HepG2 (cell line): ENCODE measurements around the gene PARP6. TPM values are rescaled to one million over a fixed set of nuclear protein-coding genes. Genes with fewer than 3 reads are reported as not detected.

Experiments used
- GATAD2A ChIP-seq: IDR thresholded peaks from 2 replicates; pipeline ENCODE4 v1.6.1; 2016
- KLF12 ChIP-seq: sonication (generic); formaldehyde crosslinking; IDR thresholded peaks from 2 replicates; pipeline ENCODE4 v1.4.0; 2020; ENCODE audit warnings: missing genetic modification reagents, borderline replicate concordance
- KMT2A ChIP-seq: sonication (generic); formaldehyde crosslinking; IDR thresholded peaks from 2 replicates; pipeline ENCODE4 v1.4.0; 2020; ENCODE audit warnings: missing genetic modification reagents
- POLR2AphosphoS5 ChIP-seq: IDR thresholded peaks from 2 replicates; pipeline ENCODE4 v1.6.1; 2012; ENCODE audit warnings: low read depth, low read length
- RARA ChIP-seq: IDR thresholded peaks from 2 replicates; pipeline ENCODE4 v1.6.1; 2016; ENCODE audit warnings: missing genetic modification reagents, missing compliant biosample characterization
- SP2 ChIP-seq: sonication (generic); formaldehyde crosslinking; IDR thresholded peaks from 2 replicates; pipeline ENCODE4 v1.5.1; 2020; ENCODE audit warnings: mild to moderate bottlenecking, missing genetic modification reagents
- XRCC5 ChIP-seq: fragments of 200-400 bp; formaldehyde crosslinking; optimal IDR thresholded peaks from 2 replicates; pipeline ENCODE3; 2017; ENCODE audit warnings: mild to moderate bottlenecking, low read length
- ZBTB7B ChIP-seq: sonication (generic); formaldehyde crosslinking; IDR thresholded peaks from 2 replicates; pipeline ENCODE4 v1.4.0; 2020; ENCODE audit warnings: missing genetic modification reagents
- ZEB1 ChIP-seq: IDR thresholded peaks from 2 replicates; pipeline ENCODE4 v1.6.1; 2012; ENCODE audit warnings: mild to moderate bottlenecking, low read depth, inconsistent platforms; ENCODE audit not compliant: insufficient replicate concordance
- ZFAT ChIP-seq: sonication (generic); formaldehyde crosslinking; conservative IDR thresholded peaks from 2 replicates; pipeline ENCODE4 v1.8.1; 2023; ENCODE audit warnings: missing genetic modification reagents, inconsistent platforms
- ZNF263 ChIP-seq: sonication (generic); formaldehyde crosslinking; IDR thresholded peaks from 2 replicates; pipeline ENCODE4 v1.4.0; 2020; ENCODE audit warnings: missing genetic modification reagents
- ZNF264 ChIP-seq: sonication (generic); formaldehyde crosslinking; IDR thresholded peaks from 2 replicates; pipeline ENCODE4 v1.4.0; 2020; ENCODE audit warnings: missing genetic modification reagents
- polyA plus RNA-seq, 8 experiments: library from polyadenylated mRNA; depleted of rRNA in 3 of 8; stranded (reverse) in 7 of 8; unstranded in 1 of 8; fragments of >200 nt; fragmentation: Illumina TruSeq in 4 of 8; extraction: Trizol in 4 of 8; gene quantifications; 2 replicates each; pipeline versions ENCODE4 v1.2.1 to v1.2.3, GENCODE V29; 2011 to 2016; ENCODE audit warnings: low read depth in 4 of 8, missing spikeins in 1 of 8, mixed read lengths in 1 of 8; ENCODE audit not compliant: insufficient read depth in 1 of 8
- total RNA-seq, 5 experiments: library from RNA; depleted of rRNA; stranded (reverse); fragments of >200 nt; fragmentation: Illumina TruSeq; extraction: Trizol; gene quantifications; 2 replicates each; pipeline ENCODE4 v1.2.3, GENCODE V29; 2016; ENCODE audit warnings: low read depth in 1 of 5
- TF ChIP-seq, protein P1 (sequence below): sonication (generic); formaldehyde crosslinking; IDR thresholded peaks from 2 replicates; pipeline ENCODE4 v1.5.0; 2020; ENCODE audit warnings: mild to moderate bottlenecking, missing genetic modification reagents, moderate library complexity
- TF ChIP-seq, protein P2 (sequence below): sonication (generic); formaldehyde crosslinking; IDR thresholded peaks from 2 replicates; pipeline ENCODE4 v1.5.1; 2020; ENCODE audit warnings: missing genetic modification reagents, mild to moderate bottlenecking, borderline replicate concordance
- TF ChIP-seq, protein P3 (sequence below): fragments of 450-650 bp; IDR thresholded peaks from 2 replicates; pipeline ENCODE4 v1.6.1; 2017; ENCODE audit warnings: mild to moderate bottlenecking
- TF ChIP-seq, protein P4 (sequence below): sonication (generic); formaldehyde crosslinking; IDR thresholded peaks from 2 replicates; pipeline ENCODE4 v1.8.1; 2023; ENCODE audit warnings: missing genetic modification reagents, mild to moderate bottlenecking, borderline replicate concordance
- TF ChIP-seq, protein P5 (sequence below): sonication (generic); formaldehyde crosslinking; IDR thresholded peaks from 2 replicates; pipeline ENCODE4 v1.5.1; 2020; ENCODE audit warnings: missing genetic modification reagents, mild to moderate bottlenecking, borderline replicate concordance
- TF ChIP-seq, protein P6 (sequence below): sonication (generic); formaldehyde crosslinking; IDR thresholded peaks from 2 replicates; pipeline ENCODE4 v1.4.0; 2020; ENCODE audit warnings: missing genetic modification reagents
- TF ChIP-seq, protein P7 (sequence below): sonication (generic); formaldehyde crosslinking; IDR thresholded peaks from 2 replicates; pipeline ENCODE4 v1.4.0; 2020; ENCODE audit warnings: missing genetic modification reagents, mild to moderate bottlenecking, borderline replicate concordance

PARP6 gene
- total and polyA plus RNA-seq, 2 of the 13 experiments (the other 11 are each of a cell fraction or from before 2014, with no cell fraction given): 0.22 to 0.87 TPM

DNA sequence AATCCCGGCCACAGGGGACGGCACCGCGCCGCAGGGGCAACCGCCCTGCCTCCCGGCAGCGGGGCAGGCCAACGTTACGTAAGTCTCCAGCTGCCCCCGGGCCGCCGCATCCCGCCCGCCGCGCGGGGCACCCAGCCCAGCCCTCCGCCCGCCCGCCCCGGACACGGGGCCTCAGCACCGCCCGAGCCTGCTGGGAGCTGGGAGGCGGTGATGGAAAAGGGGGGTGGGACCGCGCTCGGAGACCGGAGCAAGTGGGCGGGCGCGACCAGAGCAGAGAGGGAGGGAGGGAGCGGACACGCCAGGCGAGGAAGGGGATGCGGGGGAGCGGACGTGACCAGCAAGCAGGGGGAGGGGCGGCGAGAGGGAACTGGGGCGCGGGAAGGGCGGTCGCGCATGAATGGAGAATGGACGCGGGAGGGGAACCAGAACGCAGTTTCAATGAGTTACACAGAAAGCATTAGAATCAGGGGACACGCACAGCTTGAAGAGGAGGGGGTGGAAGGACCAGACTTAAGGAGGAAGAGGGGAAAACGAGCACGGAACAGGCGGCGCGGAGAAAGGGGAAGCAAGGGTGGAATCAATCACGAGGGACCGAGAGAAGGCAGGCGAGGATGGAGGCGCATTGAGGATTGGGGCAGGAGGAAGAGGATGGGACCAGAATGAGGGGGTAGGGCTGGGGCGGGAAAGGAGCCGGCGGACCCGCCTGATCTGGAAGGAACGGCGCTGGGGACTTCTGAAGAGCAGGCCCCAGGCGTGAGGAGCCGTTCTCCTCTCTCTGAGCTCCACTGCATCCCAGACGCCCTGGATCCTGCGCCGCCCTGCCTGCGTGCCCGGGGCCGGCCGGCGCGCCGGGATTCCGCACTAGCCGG, 41.9 kb downstream of the PARP6 start (continued):
- TF ChIP-seq XRCC5: no peak
- TF ChIP-seq, protein P1, sequence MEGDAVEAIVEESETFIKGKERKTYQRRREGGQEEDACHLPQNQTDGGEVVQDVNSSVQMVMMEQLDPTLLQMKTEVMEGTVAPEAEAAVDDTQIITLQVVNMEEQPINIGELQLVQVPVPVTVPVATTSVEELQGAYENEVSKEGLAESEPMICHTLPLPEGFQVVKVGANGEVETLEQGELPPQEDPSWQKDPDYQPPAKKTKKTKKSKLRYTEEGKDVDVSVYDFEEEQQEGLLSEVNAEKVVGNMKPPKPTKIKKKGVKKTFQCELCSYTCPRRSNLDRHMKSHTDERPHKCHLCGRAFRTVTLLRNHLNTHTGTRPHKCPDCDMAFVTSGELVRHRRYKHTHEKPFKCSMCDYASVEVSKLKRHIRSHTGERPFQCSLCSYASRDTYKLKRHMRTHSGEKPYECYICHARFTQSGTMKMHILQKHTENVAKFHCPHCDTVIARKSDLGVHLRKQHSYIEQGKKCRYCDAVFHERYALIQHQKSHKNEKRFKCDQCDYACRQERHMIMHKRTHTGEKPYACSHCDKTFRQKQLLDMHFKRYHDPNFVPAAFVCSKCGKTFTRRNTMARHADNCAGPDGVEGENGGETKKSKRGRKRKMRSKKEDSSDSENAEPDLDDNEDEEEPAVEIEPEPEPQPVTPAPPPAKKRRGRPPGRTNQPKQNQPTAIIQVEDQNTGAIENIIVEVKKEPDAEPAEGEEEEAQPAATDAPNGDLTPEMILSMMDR: 0 out of 2 replicates have a peak, but pooled peaks have one; percentile 13
- TF ChIP-seq SP2: no peak
- 0 out of 2 replicates have a peak, but pooled peaks have one; percentile 20 for TF ChIP-seq KMT2A (CRISPR knock-in tag)
- TF ChIP-seq, protein P2, sequence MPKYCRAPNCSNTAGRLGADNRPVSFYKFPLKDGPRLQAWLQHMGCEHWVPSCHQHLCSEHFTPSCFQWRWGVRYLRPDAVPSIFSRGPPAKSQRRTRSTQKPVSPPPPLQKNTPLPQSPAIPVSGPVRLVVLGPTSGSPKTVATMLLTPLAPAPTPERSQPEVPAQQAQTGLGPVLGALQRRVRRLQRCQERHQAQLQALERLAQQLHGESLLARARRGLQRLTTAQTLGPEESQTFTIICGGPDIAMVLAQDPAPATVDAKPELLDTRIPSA: no peak
- TF ChIP-seq, protein P3, sequence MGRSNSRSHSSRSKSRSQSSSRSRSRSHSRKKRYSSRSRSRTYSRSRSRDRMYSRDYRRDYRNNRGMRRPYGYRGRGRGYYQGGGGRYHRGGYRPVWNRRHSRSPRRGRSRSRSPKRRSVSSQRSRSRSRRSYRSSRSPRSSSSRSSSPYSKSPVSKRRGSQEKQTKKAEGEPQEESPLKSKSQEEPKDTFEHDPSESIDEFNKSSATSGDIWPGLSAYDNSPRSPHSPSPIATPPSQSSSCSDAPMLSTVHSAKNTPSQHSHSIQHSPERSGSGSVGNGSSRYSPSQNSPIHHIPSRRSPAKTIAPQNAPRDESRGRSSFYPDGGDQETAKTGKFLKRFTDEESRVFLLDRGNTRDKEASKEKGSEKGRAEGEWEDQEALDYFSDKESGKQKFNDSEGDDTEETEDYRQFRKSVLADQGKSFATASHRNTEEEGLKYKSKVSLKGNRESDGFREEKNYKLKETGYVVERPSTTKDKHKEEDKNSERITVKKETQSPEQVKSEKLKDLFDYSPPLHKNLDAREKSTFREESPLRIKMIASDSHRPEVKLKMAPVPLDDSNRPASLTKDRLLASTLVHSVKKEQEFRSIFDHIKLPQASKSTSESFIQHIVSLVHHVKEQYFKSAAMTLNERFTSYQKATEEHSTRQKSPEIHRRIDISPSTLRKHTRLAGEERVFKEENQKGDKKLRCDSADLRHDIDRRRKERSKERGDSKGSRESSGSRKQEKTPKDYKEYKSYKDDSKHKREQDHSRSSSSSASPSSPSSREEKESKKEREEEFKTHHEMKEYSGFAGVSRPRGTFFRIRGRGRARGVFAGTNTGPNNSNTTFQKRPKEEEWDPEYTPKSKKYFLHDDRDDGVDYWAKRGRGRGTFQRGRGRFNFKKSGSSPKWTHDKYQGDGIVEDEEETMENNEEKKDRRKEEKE: no peak
- no peak; the same call in 1 of the 2 replicates for TF ChIP-seq ZNF264 (CRISPR knock-in tag)
- TF ChIP-seq, protein P4, sequence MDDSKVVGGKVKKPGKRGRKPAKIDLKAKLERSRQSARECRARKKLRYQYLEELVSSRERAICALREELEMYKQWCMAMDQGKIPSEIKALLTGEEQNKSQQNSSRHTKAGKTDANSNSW: no peak
- TF ChIP-seq, protein P5, sequence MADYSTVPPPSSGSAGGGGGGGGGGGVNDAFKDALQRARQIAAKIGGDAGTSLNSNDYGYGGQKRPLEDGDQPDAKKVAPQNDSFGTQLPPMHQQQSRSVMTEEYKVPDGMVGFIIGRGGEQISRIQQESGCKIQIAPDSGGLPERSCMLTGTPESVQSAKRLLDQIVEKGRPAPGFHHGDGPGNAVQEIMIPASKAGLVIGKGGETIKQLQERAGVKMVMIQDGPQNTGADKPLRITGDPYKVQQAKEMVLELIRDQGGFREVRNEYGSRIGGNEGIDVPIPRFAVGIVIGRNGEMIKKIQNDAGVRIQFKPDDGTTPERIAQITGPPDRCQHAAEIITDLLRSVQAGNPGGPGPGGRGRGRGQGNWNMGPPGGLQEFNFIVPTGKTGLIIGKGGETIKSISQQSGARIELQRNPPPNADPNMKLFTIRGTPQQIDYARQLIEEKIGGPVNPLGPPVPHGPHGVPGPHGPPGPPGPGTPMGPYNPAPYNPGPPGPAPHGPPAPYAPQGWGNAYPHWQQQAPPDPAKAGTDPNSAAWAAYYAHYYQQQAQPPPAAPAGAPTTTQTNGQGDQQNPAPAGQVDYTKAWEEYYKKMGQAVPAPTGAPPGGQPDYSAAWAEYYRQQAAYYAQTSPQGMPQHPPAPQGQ (CRISPR knock-in tag): 0 out of 2 replicates have a peak, but pooled peaks have one; percentile 18
- TF ChIP-seq ZFAT (CRISPR knock-in tag): 0 out of 2 replicates have a peak, but pooled peaks have one; percentile 8
- TF ChIP-seq, protein P6, sequence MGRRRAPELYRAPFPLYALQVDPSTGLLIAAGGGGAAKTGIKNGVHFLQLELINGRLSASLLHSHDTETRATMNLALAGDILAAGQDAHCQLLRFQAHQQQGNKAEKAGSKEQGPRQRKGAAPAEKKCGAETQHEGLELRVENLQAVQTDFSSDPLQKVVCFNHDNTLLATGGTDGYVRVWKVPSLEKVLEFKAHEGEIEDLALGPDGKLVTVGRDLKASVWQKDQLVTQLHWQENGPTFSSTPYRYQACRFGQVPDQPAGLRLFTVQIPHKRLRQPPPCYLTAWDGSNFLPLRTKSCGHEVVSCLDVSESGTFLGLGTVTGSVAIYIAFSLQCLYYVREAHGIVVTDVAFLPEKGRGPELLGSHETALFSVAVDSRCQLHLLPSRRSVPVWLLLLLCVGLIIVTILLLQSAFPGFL (CRISPR knock-in tag): no peak
- TF ChIP-seq ZNF263 (CRISPR knock-in tag): peak; percentile 93
- TF ChIP-seq POLR2AphosphoS5: peak; percentile 54; the same call in 1 of the 2 replicates
- no peak for TF ChIP-seq ZBTB7B (CRISPR knock-in tag)
- TF ChIP-seq, protein P7, sequence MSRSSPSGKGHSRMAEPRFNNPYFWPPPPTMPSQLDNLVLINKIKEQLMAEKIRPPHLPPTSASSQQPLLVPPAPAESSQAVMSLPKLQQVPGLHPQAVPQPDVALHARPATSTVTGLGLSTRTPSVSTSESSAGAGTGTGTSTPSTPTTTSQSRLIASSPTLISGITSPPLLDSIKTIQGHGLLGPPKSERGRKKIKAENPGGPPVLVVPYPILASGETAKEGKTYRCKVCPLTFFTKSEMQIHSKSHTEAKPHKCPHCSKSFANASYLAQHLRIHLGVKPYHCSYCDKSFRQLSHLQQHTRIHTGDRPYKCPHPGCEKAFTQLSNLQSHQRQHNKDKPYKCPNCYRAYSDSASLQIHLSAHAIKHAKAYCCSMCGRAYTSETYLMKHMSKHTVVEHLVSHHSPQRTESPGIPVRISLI (CRISPR knock-in tag): no peak
- 0 out of 2 replicates have a peak, but pooled peaks have one; percentile 24 for TF ChIP-seq RARA (CRISPR knock-in tag)
- peak; percentile 53 for TF ChIP-seq GATAD2A (CRISPR knock-in tag)
- TF ChIP-seq ZEB1: peak; percentile 29
- peak; percentile 23; the same call in 1 of the 2 replicates for TF ChIP-seq KLF12
